ENCODE measurements around the gene NRP2. TPM values are rescaled to one million over a fixed set of nuclear protein-coding genes. Genes with fewer than 3 reads are reported as not detected.

NRP2 gene
- total and polyA plus RNA-seq, 2 experiments from 2014 or later, result 61.0 to 79.2 TPM

GRCh38 chr2:205789906-205790305, 107.6 kb downstream of the NRP2 start:
- no peak for DNase-seq (ENCODE audit: low spot score)
- Histone ChIP-seq H3K9me3 (ENCODE audit: low read depth) (no peaks in the 10 kb centered on the region), H3K36me3 (replicated peaks; ENCODE audit: insufficient read depth, low read depth) (no peaks in the 10 kb centered on the region), H3K4me1 (ENCODE audit: insufficient read depth) (peaks cover 3% of the 10 kb centered on the region), H3K4me3 (no peak overlapping the region), H3K27ac (no peak overlapping the region), H3K9me2 (replicated peaks; ENCODE audit: insufficient read depth) (no peaks in the 10 kb centered on the region), H4K20me1 (ENCODE audit: insufficient read depth, poor library complexity, severe bottlenecking) (no peaks in the 10 kb centered on the region), H3K79me2 (no peaks in the 10 kb centered on the region), H3K4me2 (no peak overlapping the region), H3K27me3 (no peaks in the 10 kb centered on the region), H2AFZ (no peak overlapping the region)
- TF ChIP-seq CTCF (IDR thresholded peaks at IDR 0.05; ENCODE audit: poor library complexity) (no peak), EZH2phosphoT487 (IDR thresholded peaks at IDR 0.05; ENCODE audit: low read depth, severe bottlenecking, unreplicated experiment) (no peak), EZH2 (IDR thresholded peaks at IDR 0.05; ENCODE audit: borderline replicate concordance) (no peak)
- 89% methylated on average over 1 of the region's 1 CpG for WGBS (ENCODE audit: low lambda C conversion rate, missing lambda C conversion rate)

GRCh38 chr2:205792908-205793307, 110.6 kb downstream of the NRP2 start:
- H3K36me3 ChIP-seq (replicated peaks; ENCODE audit: insufficient read depth, low read depth), result no peaks in the 10 kb centered on the region
- H3K9me2 ChIP-seq (replicated peaks; ENCODE audit: insufficient read depth), result no peaks in the 10 kb centered on the region
- TF ChIP-seq EZH2 (IDR thresholded peaks at IDR 0.05; ENCODE audit: borderline replicate concordance) (no peak), EZH2phosphoT487 (IDR thresholded peaks at IDR 0.05; ENCODE audit: low read depth, severe bottlenecking, unreplicated experiment) (no peak), CTCF (IDR thresholded peaks at IDR 0.05; ENCODE audit: poor library complexity) (no peak)
- no peaks in the 10 kb centered on the region for H3K9me3 ChIP-seq (ENCODE audit: low read depth)
- no peaks in the 10 kb centered on the region for H3K4me1 ChIP-seq (ENCODE audit: insufficient read depth)
- H3K4me2 ChIP-seq, result no peak overlapping the region
- no peaks in the 10 kb centered on the region for H3K27me3 ChIP-seq
- H2AFZ ChIP-seq, result no peak overlapping the region
- H3K27ac ChIP-seq, result no peak overlapping the region
- H3K4me3 ChIP-seq, result no peak overlapping the region
- 75% methylated on average over 3 of the region's 3 CpGs for WGBS (ENCODE audit: low lambda C conversion rate, missing lambda C conversion rate)
- no peaks in the 10 kb centered on the region for H3K79me2 ChIP-seq
- no peaks in the 10 kb centered on the region for H4K20me1 ChIP-seq (ENCODE audit: insufficient read depth, poor library complexity, severe bottlenecking)
- no peak for DNase-seq (ENCODE audit: low spot score)

GRCh38 chr2:205796805-205797313, 114.6 kb downstream of the NRP2 start:
- Histone ChIP-seq H2AFZ (no peak overlapping the region), H3K4me1 (ENCODE audit: insufficient read depth) (peaks cover 14% of the 10 kb centered on the region), H3K9me3 (ENCODE audit: low read depth) (no peaks in the 10 kb centered on the region), H3K36me3 (replicated peaks; ENCODE audit: insufficient read depth, low read depth) (no peaks in the 10 kb centered on the region), H3K4me2 (no peak overlapping the region), H4K20me1 (ENCODE audit: insufficient read depth, poor library complexity, severe bottlenecking) (no peaks in the 10 kb centered on the region), H3K79me2 (no peaks in the 10 kb centered on the region), H3K27me3 (no peaks in the 10 kb centered on the region), H3K4me3 (no peak overlapping the region), H3K9me2 (replicated peaks; ENCODE audit: insufficient read depth) (no peaks in the 10 kb centered on the region), H3K27ac (no peak overlapping the region)
- 94% methylated on average over 5 of the region's 5 CpGs for WGBS (ENCODE audit: low lambda C conversion rate, missing lambda C conversion rate)
- TF ChIP-seq EZH2phosphoT487 (IDR thresholded peaks at IDR 0.05; ENCODE audit: low read depth, severe bottlenecking, unreplicated experiment) (no peak), CTCF (IDR thresholded peaks at IDR 0.05; ENCODE audit: poor library complexity) (no peak), EZH2 (IDR thresholded peaks at IDR 0.05; ENCODE audit: borderline replicate concordance) (no peak)
- DNase-seq (ENCODE audit: low spot score), result no peak

- Histone ChIP-seq H3K4me2 (no peak overlapping the region), H3K27ac (peak overlapping the region; percentile 31), H3K9me2 (replicated peaks; ENCODE audit: insufficient read depth) (no peaks in the 10 kb centered on the region), H3K36me3 (replicated peaks; ENCODE audit: insufficient read depth, low read depth) (no peaks in the 10 kb centered on the region), H3K79me2 (no peaks in the 10 kb centered on the region), H3K9me3 (ENCODE audit: low read depth) (no peaks in the 10 kb centered on the region), H3K4me1 (ENCODE audit: insufficient read depth) (peaks cover 14% of the 10 kb centered on the region), H4K20me1 (ENCODE audit: insufficient read depth, poor library complexity, severe bottlenecking) (no peaks in the 10 kb centered on the region), H2AFZ (no peak overlapping the region), H3K4me3 (no peak overlapping the region), H3K27me3 (no peaks in the 10 kb centered on the region)
- no peak for DNase-seq (ENCODE audit: low spot score)
- WGBS (ENCODE audit: low lambda C conversion rate, missing lambda C conversion rate), result 53% methylated on average over 4 of the region's 4 CpGs
- TF ChIP-seq CTCF (IDR thresholded peaks at IDR 0.05; ENCODE audit: poor library complexity), result no peak
- TF ChIP-seq EZH2 (IDR thresholded peaks at IDR 0.05; ENCODE audit: borderline replicate concordance), result no peak
- no peak for TF ChIP-seq EZH2phosphoT487 (IDR thresholded peaks at IDR 0.05; ENCODE audit: low read depth, severe bottlenecking, unreplicated experiment)
Observed at GRCh38 chr2:205797866-205798265, 115.6 kb downstream of the NRP2 start.
